ENCODE results near the gene ITSN2.
A peak's percentile ranks its signal among the peaks of the same experiment; 100 is the strongest.

GRCh38 chr2:24164416-24164973 is 195.8 kb downstream of the ITSN2 start:
- TF ChIP-seq CTCF (IDR thresholded peaks at IDR 0.05) (peak in 3 of 4 experiments; percentile 25 to 72 (median 29)), POLR2AphosphoS5 (IDR thresholded peaks at IDR 0.05) (no peak)
